ENCODE results near the gene NEU4.

The NEU4 gene

GRCh38 chr2:241836292-241836691, 27.3 kb downstream of the NEU4 start:
- DNase-seq: no peak

- no peak for DNase-seq
Observed at GRCh38 chr2:241837197-241837965, 28.4 kb downstream of the NEU4 start.

GRCh38 chr2:241841181-241842066, 32.4 kb downstream of the NEU4 start:
- no peak for DNase-seq

- DNase-seq: no peak
Observed at GRCh38 chr2:241842067-241842415, 33.0 kb downstream of the NEU4 start.

GRCh38 chr2:241842620-241843211, 33.7 kb downstream of the NEU4 start:
- no peak for DNase-seq

GRCh38 chr2:241843321-241844065, 34.5 kb downstream of the NEU4 start:
- DNase-seq: no peak

- DNase-seq: no peak
Observed at GRCh38 chr2:241844066-241844728, 35.2 kb downstream of the NEU4 start.

GRCh38 chr2:241844831-241845578, 36.0 kb downstream of the NEU4 start:
- DNase-seq: no peak

- DNase-seq: no peak
Observed at GRCh38 chr2:241846406-241846805, 37.4 kb downstream of the NEU4 start.

- no peak for DNase-seq
Observed at GRCh38 chr2:241848761-241849615, 40.0 kb downstream of the NEU4 start.

- DNase-seq: no peak
Observed at GRCh38 chr2:241849616-241850543, 40.9 kb downstream of the NEU4 start.

GRCh38 chr2:241850544-241851324, 41.7 kb downstream of the NEU4 start:
- DNase-seq: no peak

- no peak for DNase-seq
Observed at GRCh38 chr2:241851325-241852115, 42.5 kb downstream of the NEU4 start.

GRCh38 chr2:241852116-241852980, 43.4 kb downstream of the NEU4 start:
- no peak for DNase-seq

GRCh38 chr2:241852981-241853631, 44.1 kb downstream of the NEU4 start:
- DNase-seq: no peak

- DNase-seq: no peak
Observed at GRCh38 chr2:241853651-241854341, 44.8 kb downstream of the NEU4 start.
